GM23248 (cell line): ENCODE measurements around the gene MAP3K10.

Source experiments
- EZH2 ChIP-seq: fragments of 200-600 bp; sonication (generic); IDR thresholded peaks from 2 replicates; pipeline ENCODE4 v1.6.1; 2018; ENCODE audit warnings: antibody characterized with exemption, mild to moderate bottlenecking; ENCODE audit not compliant: insufficient read depth, poor library complexity, severe bottlenecking
- EZH2phosphoT487 ChIP-seq: fragments of 200-600 bp; sonication (generic); IDR thresholded peaks from 2 replicates; pipeline ENCODE4 v1.6.1; 2018; ENCODE audit warnings: antibody characterized with exemption, moderate library complexity, mild to moderate bottlenecking, low read depth; ENCODE audit not compliant: insufficient read depth

GRCh38 chr19:40147338-40147692 is 43.9 kb upstream of the MAP3K10 start:
- TF ChIP-seq EZH2 (no peak), EZH2phosphoT487 (no peak)
